Measurements from ENCODE around the gene GSTM2.
"Not testable (repeated sequence)": the region's sequence is repeated elsewhere in the genome, so short reads cannot be mapped to it uniquely, and the experiment has no call there.

- not testable (repeated sequence) for TF ChIP-seq CTCF, POLR2A (IDR thresholded peaks at IDR 0.05)
Measured at GRCh38 chr1:109702940-109703339, 35.1 kb downstream of the GSTM2 start.

All from adrenal gland (tissue), 5 donors.